GM18907 (cell line): Measurements from ENCODE around the gene OR4D1.
"Not testable (repeated sequence)": the region's sequence is repeated elsewhere in the genome, so short reads cannot be mapped to it uniquely, and the experiment has no call there.

Experiments used
- ATAC-seq: cut with Tn5 transposase; IDR thresholded peaks from one replicate; pipeline ENCODE4 v1.9.1; 2021; ENCODE audit warnings: mild to moderate bottlenecking, moderate library complexity; ENCODE audit not compliant: unreplicated experiment

Gene OR4D1

GRCh38 chr17:58147930-58148434 is at the start of gene OR4D1:
TSS of gene OR4D1 (plus strand) at chr17:58148384. CDS start at chr17:58155154, 6,770 bp downstream.
- ATAC-seq = no peak

- ATAC-seq = no peak
Observed at GRCh38 chr17:58100506-58100905, 47.7 kb upstream of the OR4D1 start.

GRCh38 chr17:58101898-58102297 is 46.3 kb upstream of the OR4D1 start:
- not testable (repeated sequence) for ATAC-seq

GRCh38 chr17:58105093-58105492 is 43.1 kb upstream of the OR4D1 start:
- ATAC-seq = no peak

GRCh38 chr17:58107306-58107705 is 40.9 kb upstream of the OR4D1 start:
- ATAC-seq = no peak

- no peak for ATAC-seq
Observed at GRCh38 chr17:58109197-58109596, 39.0 kb upstream of the OR4D1 start.

GRCh38 chr17:58110012-58110411 is 38.2 kb upstream of the OR4D1 start:
- ATAC-seq = no peak

- ATAC-seq = no peak
Observed at GRCh38 chr17:58111676-58112075, 36.5 kb upstream of the OR4D1 start.

GRCh38 chr17:58112970-58113631 is 35.1 kb upstream of the OR4D1 start:
- ATAC-seq = no peak

- ATAC-seq = no peak
Observed at GRCh38 chr17:58113947-58114346, 34.2 kb upstream of the OR4D1 start.

- no peak for ATAC-seq
Observed at GRCh38 chr17:58117382-58117781, 30.8 kb upstream of the OR4D1 start.

- ATAC-seq = no peak
Observed at GRCh38 chr17:58119491-58119890, 28.7 kb upstream of the OR4D1 start.

- ATAC-seq = no peak
Observed at GRCh38 chr17:58120195-58120822, 27.9 kb upstream of the OR4D1 start.

- ATAC-seq = no peak
Observed at GRCh38 chr17:58121925-58122324, 26.3 kb upstream of the OR4D1 start.

GRCh38 chr17:58127846-58128245 is 20.3 kb upstream of the OR4D1 start:
- no peak for ATAC-seq

- ATAC-seq = not testable (repeated sequence)
Observed at GRCh38 chr17:58132697-58133096, 15.5 kb upstream of the OR4D1 start.

- no peak for ATAC-seq
Observed at GRCh38 chr17:58136669-58137279, 11.4 kb upstream of the OR4D1 start.

GRCh38 chr17:58141505-58141904 is 6.7 kb upstream of the OR4D1 start:
- ATAC-seq = no peak

- ATAC-seq = not testable (repeated sequence)
Observed at GRCh38 chr17:58143335-58143734, 4.8 kb upstream of the OR4D1 start.

GRCh38 chr17:58144801-58145200 is 3.4 kb upstream of the OR4D1 start:
- no peak for ATAC-seq

GRCh38 chr17:58148609-58149008 is 425 bp downstream of the OR4D1 start:
- ATAC-seq = no peak

GRCh38 chr17:58150394-58150793 is 2.2 kb downstream of the OR4D1 start:
- ATAC-seq = no peak
